ENCODE data around the gene CD101.

The CD101 gene

DNA sequence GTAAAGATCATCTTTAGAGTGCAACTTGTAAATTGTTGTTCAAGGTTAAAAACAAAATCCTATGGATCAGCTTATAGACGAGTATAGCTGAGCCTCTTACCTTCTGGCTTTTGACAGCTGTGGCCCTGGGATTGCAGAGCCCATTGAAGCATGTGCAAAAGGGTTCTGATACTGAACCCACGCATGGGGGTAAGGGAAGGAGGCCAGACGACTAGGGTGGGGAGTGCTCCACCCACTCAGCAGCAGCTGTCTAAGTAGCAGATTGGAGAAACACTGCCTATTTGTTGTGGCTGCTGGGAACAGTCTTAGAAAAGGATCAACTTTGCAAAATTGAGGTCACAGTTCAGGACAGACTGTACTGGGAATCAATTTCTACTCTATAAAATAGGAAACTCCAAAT is 16.1 kb downstream of the CD101 start:
- no peak for DNase-seq (ENCODE audit: low spot score)
- no peaks in the 10 kb centered on the region for H3K36me3 ChIP-seq (ENCODE audit: low read depth)
- H3K9me3 ChIP-seq (ENCODE audit: severe bottlenecking): no peaks in the 10 kb centered on the region
- H3K4me3 ChIP-seq (ENCODE audit: severe bottlenecking): no peak overlapping the region
- H3K27me3 ChIP-seq (ENCODE audit: insufficient read depth, poor library complexity, severe bottlenecking): no peaks in the 10 kb centered on the region
- no peaks in the 10 kb centered on the region for H3K4me1 ChIP-seq (ENCODE audit: insufficient read depth, poor library complexity, severe bottlenecking)
- H3K27ac ChIP-seq (ENCODE audit: poor library complexity, severe bottlenecking): no peak overlapping the region
- no peak for ATAC-seq (ENCODE audit: low read depth)
- TF ChIP-seq, protein P1, sequence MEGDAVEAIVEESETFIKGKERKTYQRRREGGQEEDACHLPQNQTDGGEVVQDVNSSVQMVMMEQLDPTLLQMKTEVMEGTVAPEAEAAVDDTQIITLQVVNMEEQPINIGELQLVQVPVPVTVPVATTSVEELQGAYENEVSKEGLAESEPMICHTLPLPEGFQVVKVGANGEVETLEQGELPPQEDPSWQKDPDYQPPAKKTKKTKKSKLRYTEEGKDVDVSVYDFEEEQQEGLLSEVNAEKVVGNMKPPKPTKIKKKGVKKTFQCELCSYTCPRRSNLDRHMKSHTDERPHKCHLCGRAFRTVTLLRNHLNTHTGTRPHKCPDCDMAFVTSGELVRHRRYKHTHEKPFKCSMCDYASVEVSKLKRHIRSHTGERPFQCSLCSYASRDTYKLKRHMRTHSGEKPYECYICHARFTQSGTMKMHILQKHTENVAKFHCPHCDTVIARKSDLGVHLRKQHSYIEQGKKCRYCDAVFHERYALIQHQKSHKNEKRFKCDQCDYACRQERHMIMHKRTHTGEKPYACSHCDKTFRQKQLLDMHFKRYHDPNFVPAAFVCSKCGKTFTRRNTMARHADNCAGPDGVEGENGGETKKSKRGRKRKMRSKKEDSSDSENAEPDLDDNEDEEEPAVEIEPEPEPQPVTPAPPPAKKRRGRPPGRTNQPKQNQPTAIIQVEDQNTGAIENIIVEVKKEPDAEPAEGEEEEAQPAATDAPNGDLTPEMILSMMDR (IDR thresholded peaks at IDR 0.05; ENCODE audit: poor library complexity, severe bottlenecking): no peak

DNA sequence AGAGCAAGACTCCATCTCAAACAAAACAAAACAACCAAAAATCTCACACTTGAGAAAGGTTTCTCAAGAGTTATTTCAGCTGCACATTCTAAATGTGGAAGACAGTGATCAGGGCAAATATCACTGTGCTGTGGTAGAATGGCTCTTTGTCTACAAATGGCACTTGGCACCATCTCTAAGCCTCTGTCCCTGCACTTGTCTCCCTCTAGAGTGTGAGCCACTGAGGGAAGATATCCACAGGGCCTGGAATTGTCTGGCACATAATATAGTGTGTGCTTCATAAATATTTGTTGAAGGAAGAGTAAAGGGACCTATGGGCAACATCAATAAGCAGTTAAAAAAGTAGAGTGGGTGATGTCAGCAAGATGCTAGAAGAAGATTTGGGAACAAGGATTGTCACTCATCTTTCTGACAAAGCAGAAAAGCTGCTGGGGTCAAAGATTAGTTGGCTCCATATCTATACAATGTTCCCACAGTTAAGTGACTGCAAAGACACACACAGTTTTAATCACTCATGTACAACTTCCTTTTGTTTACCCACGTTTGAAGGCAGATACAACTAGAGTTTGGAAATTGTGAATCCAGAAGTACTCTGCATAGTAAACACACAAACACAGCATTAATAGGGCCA is 19.1 kb downstream of the CD101 start:
- H3K9me3 ChIP-seq (ENCODE audit: severe bottlenecking): no peaks in the 10 kb centered on the region
- DNase-seq (ENCODE audit: low spot score) (no peak), ATAC-seq (ENCODE audit: low read depth) (no peak)
- H3K4me3 ChIP-seq (ENCODE audit: severe bottlenecking): no peak overlapping the region
- TF ChIP-seq, protein P1 (IDR thresholded peaks at IDR 0.05; ENCODE audit: poor library complexity, severe bottlenecking): no peak
- no peaks in the 10 kb centered on the region for H3K36me3 ChIP-seq (ENCODE audit: low read depth)
- H3K4me1 ChIP-seq (ENCODE audit: insufficient read depth, poor library complexity, severe bottlenecking): no peaks in the 10 kb centered on the region
- no peaks in the 10 kb centered on the region for H3K27me3 ChIP-seq (ENCODE audit: insufficient read depth, poor library complexity, severe bottlenecking)
- no peak overlapping the region for H3K27ac ChIP-seq (ENCODE audit: poor library complexity, severe bottlenecking)

DNA sequence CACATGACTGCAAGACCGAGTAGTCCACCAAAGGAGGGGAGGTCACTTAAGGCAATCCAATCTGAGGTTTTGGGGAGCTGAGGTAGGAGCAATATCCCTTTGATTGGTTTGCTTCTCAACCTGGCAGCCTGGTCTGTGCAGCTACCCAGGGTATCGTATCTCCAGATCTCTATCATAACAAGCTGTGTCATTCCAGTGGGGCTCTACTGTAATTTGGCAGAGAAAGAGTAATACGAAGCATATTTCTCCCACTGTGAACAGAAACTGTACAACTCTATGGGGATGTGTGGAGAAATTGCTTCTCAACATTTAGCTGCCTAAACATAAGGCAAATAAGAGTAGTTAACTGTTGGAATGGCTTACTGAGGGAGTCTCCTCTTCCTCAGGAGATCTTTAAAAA is 20.6 kb downstream of the CD101 start:
- ATAC-seq (ENCODE audit: low read depth) (no peak), DNase-seq (ENCODE audit: low spot score) (no peak)
- Histone ChIP-seq H3K27ac (ENCODE audit: poor library complexity, severe bottlenecking) (no peak overlapping the region), H3K27me3 (ENCODE audit: insufficient read depth, poor library complexity, severe bottlenecking) (no peaks in the 10 kb centered on the region), H3K9me3 (ENCODE audit: severe bottlenecking) (no peaks in the 10 kb centered on the region), H3K36me3 (ENCODE audit: low read depth) (no peaks in the 10 kb centered on the region), H3K4me1 (ENCODE audit: insufficient read depth, poor library complexity, severe bottlenecking) (no peaks in the 10 kb centered on the region), H3K4me3 (ENCODE audit: severe bottlenecking) (no peak overlapping the region)
- TF ChIP-seq, protein P1 (IDR thresholded peaks at IDR 0.05; ENCODE audit: poor library complexity, severe bottlenecking): no peak

DNA sequence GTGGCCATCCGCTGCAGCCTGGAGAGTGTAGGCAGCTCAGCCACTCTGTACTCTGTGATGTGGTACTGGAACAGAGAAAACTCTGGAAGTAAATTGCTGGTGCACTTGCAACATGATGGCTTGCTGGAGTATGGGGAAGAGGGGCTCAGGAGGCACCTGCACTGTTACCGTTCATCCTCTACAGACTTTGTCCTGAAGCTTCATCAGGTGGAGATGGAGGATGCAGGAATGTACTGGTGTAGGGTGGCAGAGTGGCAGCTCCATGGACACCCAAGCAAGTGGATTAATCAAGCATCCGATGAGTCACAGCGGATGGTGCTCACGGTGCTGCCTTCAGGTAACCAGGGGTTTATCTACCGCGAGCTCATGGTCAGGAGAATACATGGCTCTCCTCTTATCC is 24.0 kb downstream of the CD101 start:
- no peak overlapping the region for H3K27ac ChIP-seq (ENCODE audit: poor library complexity, severe bottlenecking)
- no peaks in the 10 kb centered on the region for H3K4me1 ChIP-seq (ENCODE audit: insufficient read depth, poor library complexity, severe bottlenecking)
- no peak for ATAC-seq (ENCODE audit: low read depth)
- TF ChIP-seq, protein P1 (IDR thresholded peaks at IDR 0.05; ENCODE audit: poor library complexity, severe bottlenecking): no peak
- no peaks in the 10 kb centered on the region for H3K9me3 ChIP-seq (ENCODE audit: severe bottlenecking)
- H3K27me3 ChIP-seq (ENCODE audit: insufficient read depth, poor library complexity, severe bottlenecking): no peaks in the 10 kb centered on the region
- DNase-seq (ENCODE audit: low spot score): no peak
- no peaks in the 10 kb centered on the region for H3K36me3 ChIP-seq (ENCODE audit: low read depth)
- H3K4me3 ChIP-seq (ENCODE audit: severe bottlenecking): no peak overlapping the region

DNA sequence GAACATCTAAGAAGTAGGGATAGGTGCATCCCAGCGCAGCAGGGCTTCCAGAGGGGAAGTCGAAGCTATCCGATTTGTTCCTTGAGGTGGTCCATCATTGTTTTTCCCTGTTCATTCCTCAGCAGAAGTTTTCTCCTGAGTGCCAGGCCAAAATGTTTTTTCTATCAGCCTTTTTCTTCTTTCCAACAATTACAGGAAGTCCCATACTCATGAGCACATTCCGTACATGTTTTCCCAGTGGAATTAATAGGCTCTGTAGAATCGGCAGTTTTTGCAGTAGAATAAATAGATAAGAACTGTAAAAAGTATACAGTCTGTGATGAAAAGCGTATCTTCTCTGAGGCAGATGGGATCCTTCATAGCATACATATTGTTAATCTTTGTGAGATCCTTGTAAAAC is 24.8 kb downstream of the CD101 start:
- H3K27ac ChIP-seq (ENCODE audit: poor library complexity, severe bottlenecking): no peak overlapping the region
- H3K36me3 ChIP-seq (ENCODE audit: low read depth): no peaks in the 10 kb centered on the region
- no peaks in the 10 kb centered on the region for H3K4me1 ChIP-seq (ENCODE audit: insufficient read depth, poor library complexity, severe bottlenecking)
- no peaks in the 10 kb centered on the region for H3K27me3 ChIP-seq (ENCODE audit: insufficient read depth, poor library complexity, severe bottlenecking)
- TF ChIP-seq, protein P1 (IDR thresholded peaks at IDR 0.05; ENCODE audit: poor library complexity, severe bottlenecking): no peak
- DNase-seq (ENCODE audit: low spot score) (no peak), ATAC-seq (ENCODE audit: low read depth) (no peak)
- no peaks in the 10 kb centered on the region for H3K9me3 ChIP-seq (ENCODE audit: severe bottlenecking)
- H3K4me3 ChIP-seq (ENCODE audit: severe bottlenecking): no peak overlapping the region

All from RWPE2 (cell line).